ENCODE data around the gene NUDT7.

DNA sequence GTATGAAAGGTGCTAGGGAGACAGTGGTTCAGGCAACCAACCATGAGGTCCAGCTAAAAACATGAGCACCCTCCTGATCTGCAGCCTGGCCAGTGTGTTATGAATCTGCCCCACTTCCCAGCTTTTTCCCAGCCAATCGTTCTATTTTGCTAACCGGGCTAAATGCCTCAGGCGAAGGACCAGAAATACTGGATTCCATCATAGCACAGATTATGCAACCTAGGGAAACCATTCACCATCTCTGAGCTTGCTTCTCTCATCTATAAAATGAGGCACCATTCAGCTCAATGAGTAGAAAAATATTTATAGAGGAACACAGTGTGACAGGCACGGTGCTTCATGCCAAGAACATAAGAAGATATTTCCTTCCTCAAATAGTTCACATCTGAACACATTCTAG, 45.2 kb upstream of the NUDT7 start:
- no peak for TF ChIP-seq POLR2AphosphoS5 (IDR thresholded peaks at IDR 0.05; ENCODE audit: borderline replicate concordance, low read depth, low read length)
- TF ChIP-seq EZH2 (IDR thresholded peaks at IDR 0.05), result no peak

Measured in SK-N-MC (cell line).